ENCODE measurements around the gene MMP14. TPM values are rescaled to one million over a fixed set of nuclear protein-coding genes. Genes with fewer than 3 reads are reported as not detected.

The MMP14 gene
- total and polyA plus RNA-seq, 2 experiments from 2014 or later = 21.4 to 160 TPM

DNA sequence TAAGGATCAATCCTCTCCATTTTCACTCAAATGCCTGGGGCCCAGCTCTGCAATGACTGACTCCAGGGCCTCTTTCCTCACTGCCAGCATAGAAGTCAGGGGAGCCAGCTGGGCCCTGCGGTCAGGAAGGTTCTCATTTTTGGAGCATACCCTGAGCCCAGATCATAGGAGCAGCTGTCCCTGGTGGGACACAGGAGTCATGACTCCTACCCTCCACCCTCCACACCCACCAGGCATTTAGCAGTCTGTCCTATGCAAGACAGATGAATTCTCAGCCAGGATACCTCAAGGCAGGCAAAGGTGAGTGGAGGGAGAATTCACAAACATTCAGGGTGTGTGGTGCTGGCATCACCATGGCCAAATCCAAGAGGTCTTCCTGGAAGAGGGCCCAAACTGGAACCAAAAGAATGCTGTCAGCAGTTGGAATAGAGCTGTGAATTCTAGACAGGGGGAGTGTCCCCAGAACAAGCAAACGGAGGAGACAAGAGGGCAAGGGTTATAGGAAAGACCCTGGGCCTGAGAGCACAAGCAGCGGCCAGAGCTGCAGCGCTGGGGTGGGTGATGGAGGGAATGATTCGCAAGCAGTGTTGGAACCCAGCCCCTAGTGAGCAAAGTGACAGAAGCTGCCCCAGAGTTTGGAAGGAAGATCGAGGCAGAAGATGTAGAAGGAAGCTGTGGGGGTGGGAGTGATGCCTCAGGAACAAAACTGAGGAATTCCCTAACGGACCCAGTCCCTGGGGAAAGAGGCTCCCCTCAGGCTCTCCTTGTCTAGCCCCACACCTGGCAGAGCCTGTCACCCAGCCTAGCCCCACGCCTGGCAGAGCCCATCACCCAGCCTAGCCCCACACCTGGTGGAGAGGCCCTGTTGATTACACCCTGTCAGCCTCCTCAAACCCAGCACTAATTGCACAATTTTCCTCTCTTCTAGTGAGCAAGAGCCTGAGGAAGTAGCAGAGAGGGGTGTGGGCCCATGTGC lies 42.2 kb downstream of the MMP14 start:
- no peak overlapping the region for H3K4me3 ChIP-seq
- H2AFZ ChIP-seq = no peak overlapping the region
- H3K79me2 ChIP-seq = peaks cover 14% of the 10 kb centered on the region
- no peak overlapping the region for H3K4me2 ChIP-seq
- peaks cover 13% of the 10 kb centered on the region for H3K4me1 ChIP-seq (ENCODE audit: insufficient read depth)
- no peak overlapping the region for H3K27ac ChIP-seq
- 88% methylated on average over 8 of the region's 8 CpGs for WGBS (ENCODE audit: low lambda C conversion rate, missing lambda C conversion rate)
- H4K20me1 ChIP-seq (ENCODE audit: insufficient read depth, poor library complexity, severe bottlenecking) = no peaks in the 10 kb centered on the region
- no peaks in the 10 kb centered on the region for H3K27me3 ChIP-seq
- H3K9me3 ChIP-seq (ENCODE audit: low read depth) = no peaks in the 10 kb centered on the region
- DNase-seq (ENCODE audit: low spot score) = no peak
- TF ChIP-seq EZH2 (IDR thresholded peaks at IDR 0.05; ENCODE audit: borderline replicate concordance) (no peak), EZH2phosphoT487 (IDR thresholded peaks at IDR 0.05; ENCODE audit: low read depth, severe bottlenecking, unreplicated experiment) (no peak)
- TF ChIP-seq, protein P1, sequence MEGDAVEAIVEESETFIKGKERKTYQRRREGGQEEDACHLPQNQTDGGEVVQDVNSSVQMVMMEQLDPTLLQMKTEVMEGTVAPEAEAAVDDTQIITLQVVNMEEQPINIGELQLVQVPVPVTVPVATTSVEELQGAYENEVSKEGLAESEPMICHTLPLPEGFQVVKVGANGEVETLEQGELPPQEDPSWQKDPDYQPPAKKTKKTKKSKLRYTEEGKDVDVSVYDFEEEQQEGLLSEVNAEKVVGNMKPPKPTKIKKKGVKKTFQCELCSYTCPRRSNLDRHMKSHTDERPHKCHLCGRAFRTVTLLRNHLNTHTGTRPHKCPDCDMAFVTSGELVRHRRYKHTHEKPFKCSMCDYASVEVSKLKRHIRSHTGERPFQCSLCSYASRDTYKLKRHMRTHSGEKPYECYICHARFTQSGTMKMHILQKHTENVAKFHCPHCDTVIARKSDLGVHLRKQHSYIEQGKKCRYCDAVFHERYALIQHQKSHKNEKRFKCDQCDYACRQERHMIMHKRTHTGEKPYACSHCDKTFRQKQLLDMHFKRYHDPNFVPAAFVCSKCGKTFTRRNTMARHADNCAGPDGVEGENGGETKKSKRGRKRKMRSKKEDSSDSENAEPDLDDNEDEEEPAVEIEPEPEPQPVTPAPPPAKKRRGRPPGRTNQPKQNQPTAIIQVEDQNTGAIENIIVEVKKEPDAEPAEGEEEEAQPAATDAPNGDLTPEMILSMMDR (IDR thresholded peaks at IDR 0.05; ENCODE audit: poor library complexity) = no peak
- no peaks in the 10 kb centered on the region for H3K9me2 ChIP-seq (replicated peaks; ENCODE audit: insufficient read depth)
- H3K36me3 ChIP-seq (replicated peaks; ENCODE audit: insufficient read depth, low read depth) = no peaks in the 10 kb centered on the region

DNA sequence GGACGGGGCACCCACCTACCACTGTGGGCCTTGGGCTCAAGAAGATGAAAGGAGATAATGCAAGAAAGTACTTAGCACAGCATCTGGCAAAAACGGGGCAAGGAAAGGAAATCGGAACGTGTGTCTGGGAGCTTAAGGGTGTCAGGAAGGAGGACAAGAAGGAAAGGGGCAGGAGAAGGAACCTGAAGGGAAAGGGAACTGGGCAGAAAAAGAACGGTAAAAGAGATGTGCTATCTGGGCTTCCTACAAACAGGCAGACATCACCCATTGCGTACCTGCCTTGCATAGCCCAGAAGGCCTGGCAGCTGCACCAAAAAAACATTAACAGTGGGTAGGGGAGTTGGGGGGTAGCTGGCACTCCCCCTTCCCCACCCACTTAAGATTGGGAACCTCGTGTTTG lies 45.7 kb downstream of the MMP14 start:
- Histone ChIP-seq H3K4me1 (ENCODE audit: insufficient read depth) (peaks cover 29% of the 10 kb centered on the region), H2AFZ (no peak overlapping the region), H3K27ac (peak overlapping the region; percentile 60), H3K9me3 (ENCODE audit: low read depth) (no peaks in the 10 kb centered on the region), H3K4me3 (no peak overlapping the region), H3K4me2 (peak overlapping the region; percentile 80), H3K79me2 (no peaks in the 10 kb centered on the region), H3K36me3 (replicated peaks; ENCODE audit: insufficient read depth, low read depth) (no peaks in the 10 kb centered on the region), H3K9me2 (replicated peaks; ENCODE audit: insufficient read depth) (no peaks in the 10 kb centered on the region), H4K20me1 (ENCODE audit: insufficient read depth, poor library complexity, severe bottlenecking) (no peaks in the 10 kb centered on the region), H3K27me3 (no peaks in the 10 kb centered on the region)
- 59% methylated on average over 7 of the region's 7 CpGs for WGBS (ENCODE audit: low lambda C conversion rate, missing lambda C conversion rate)
- no peak for DNase-seq (ENCODE audit: low spot score)
- TF ChIP-seq EZH2 (IDR thresholded peaks at IDR 0.05; ENCODE audit: borderline replicate concordance) (no peak), EZH2phosphoT487 (IDR thresholded peaks at IDR 0.05; ENCODE audit: low read depth, severe bottlenecking, unreplicated experiment) (no peak)
- TF ChIP-seq, protein P1 (IDR thresholded peaks at IDR 0.05; ENCODE audit: poor library complexity) = no peak

DNA sequence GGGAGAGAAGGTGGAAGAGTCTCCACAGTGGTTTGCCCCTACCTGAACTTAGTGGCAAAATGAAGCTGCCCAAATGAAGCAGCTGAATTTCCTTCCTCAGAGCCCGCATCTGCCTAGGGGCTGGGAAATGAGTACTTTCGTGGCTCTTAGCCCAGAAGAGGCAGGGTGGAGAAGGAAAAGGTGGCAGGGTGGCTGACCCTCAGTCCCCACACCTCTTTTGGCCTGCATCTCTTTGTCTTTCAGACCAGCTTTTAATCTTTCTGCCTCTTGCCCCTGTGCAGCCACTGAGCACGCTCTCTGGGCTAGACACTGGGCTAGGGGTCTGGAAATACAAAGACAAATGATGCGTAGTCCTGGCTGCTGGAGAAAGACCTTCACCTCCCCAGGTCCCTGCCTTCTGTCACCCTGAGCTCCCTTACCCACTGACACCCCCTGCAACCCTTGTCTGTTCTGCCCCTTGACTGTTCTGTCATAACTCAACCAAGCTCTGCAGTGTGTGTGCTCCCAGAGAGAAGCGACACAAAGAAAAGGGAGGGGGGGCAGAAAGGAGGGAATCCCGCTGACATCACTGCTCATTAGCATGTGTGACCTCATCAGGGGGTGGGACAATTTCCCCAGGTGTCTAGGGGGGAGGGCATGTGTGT lies 46.3 kb downstream of the MMP14 start:
- Histone ChIP-seq H3K9me3 (ENCODE audit: low read depth) (no peaks in the 10 kb centered on the region), H3K4me1 (ENCODE audit: insufficient read depth) (peaks cover 30% of the 10 kb centered on the region), H3K4me2 (peak overlapping the region; percentile 80), H3K36me3 (replicated peaks; ENCODE audit: insufficient read depth, low read depth) (no peaks in the 10 kb centered on the region), H3K9me2 (replicated peaks; ENCODE audit: insufficient read depth) (no peaks in the 10 kb centered on the region), H3K27ac (peak overlapping the region; percentile 60), H3K4me3 (no peak overlapping the region), H3K27me3 (no peaks in the 10 kb centered on the region), H2AFZ (peak overlapping the region; percentile 42), H3K79me2 (no peaks in the 10 kb centered on the region), H4K20me1 (ENCODE audit: insufficient read depth, poor library complexity, severe bottlenecking) (no peaks in the 10 kb centered on the region)
- TF ChIP-seq, protein P1 (IDR thresholded peaks at IDR 0.05; ENCODE audit: poor library complexity) = no peak
- no peak for TF ChIP-seq EZH2 (IDR thresholded peaks at IDR 0.05; ENCODE audit: borderline replicate concordance)
- TF ChIP-seq EZH2phosphoT487 (IDR thresholded peaks at IDR 0.05; ENCODE audit: low read depth, severe bottlenecking, unreplicated experiment) = no peak
- DNase-seq (ENCODE audit: low spot score) = peak; percentile 90
- 38% methylated on average over 6 of the region's 6 CpGs for WGBS (ENCODE audit: low lambda C conversion rate, missing lambda C conversion rate)

Measured in hepatocyte (in vitro differentiated cells).